Nephron progenitor cell (in vitro differentiated cells): ENCODE results near the gene SIK3.
"Not testable (repeated sequence)": the region's sequence is repeated elsewhere in the genome, so short reads cannot be mapped to it uniquely, and the experiment has no call there.

Experiments used
- DNase-seq: peaks from one replicate; pipeline ENCODE4 v3.0.0; 2021
- H3K27ac Mint-ChIP-seq: 2 replicates; pipeline ENCODE4 v1.8.0; 2021; ENCODE audit warnings: mild to moderate bottlenecking, moderate library complexity, mixed read lengths
- H3K27me3 Mint-ChIP-seq: 2 replicates; pipeline ENCODE4 v1.8.0; 2021; ENCODE audit warnings: mild to moderate bottlenecking, low read depth, mixed read lengths; ENCODE audit not compliant: poor library complexity
- H3K36me3 Mint-ChIP-seq: 2 replicates; pipeline ENCODE4 v1.8.0; 2021; ENCODE audit warnings: low read depth, mixed read lengths
- H3K4me1 Mint-ChIP-seq: 2 replicates; pipeline ENCODE4 v1.8.0; 2021; ENCODE audit warnings: mixed read lengths
- H3K4me3 Mint-ChIP-seq: 2 replicates; pipeline ENCODE4 v1.8.0; 2021; ENCODE audit warnings: mild to moderate bottlenecking, moderate library complexity, mixed read lengths
- H3K9me3 Mint-ChIP-seq: 2 replicates; pipeline ENCODE4 v1.8.0; 2021; ENCODE audit warnings: mild to moderate bottlenecking, moderate library complexity, mixed read lengths
- CTCF ChIP-seq: fragments of 200-600 bp; sonication (generic); IDR thresholded peaks from 2 replicates; pipeline ENCODE4 v1.5.0; 2021; ENCODE audit warnings: antibody characterized with exemption

SIK3 gene

GRCh38 chr11:117127171-117127901 is 29.1 kb upstream of the SIK3 start:
- Mint-ChIP-seq H3K4me3 (no peak overlapping the region), H3K36me3 (no peaks in the 10 kb centered on the region), H3K27ac (no peak overlapping the region), H3K4me1 (no peaks in the 10 kb centered on the region), H3K9me3 (no peaks in the 10 kb centered on the region), H3K27me3 (peaks cover 48% of the 10 kb centered on the region)
- TF ChIP-seq CTCF: no peak
- DNase-seq: no peak

- Mint-ChIP-seq H3K27ac (no peak overlapping the region), H3K27me3 (peaks cover 43% of the 10 kb centered on the region), H3K9me3 (no peaks in the 10 kb centered on the region), H3K4me3 (no peak overlapping the region), H3K36me3 (no peaks in the 10 kb centered on the region), H3K4me1 (no peaks in the 10 kb centered on the region)
- TF ChIP-seq CTCF: no peak
- DNase-seq: no peak
Observed at GRCh38 chr11:117126223-117126965, 28.2 kb upstream of the SIK3 start.

- no peak for DNase-seq
- Mint-ChIP-seq H3K27ac (no peak overlapping the region), H3K4me1 (no peaks in the 10 kb centered on the region), H3K36me3 (no peaks in the 10 kb centered on the region), H3K27me3 (peaks cover 36% of the 10 kb centered on the region), H3K9me3 (no peaks in the 10 kb centered on the region), H3K4me3 (no peak overlapping the region)
- no peak for TF ChIP-seq CTCF
Observed at GRCh38 chr11:117122556-117122955, 24.3 kb upstream of the SIK3 start.

GRCh38 chr11:117121176-117121575 is 22.9 kb upstream of the SIK3 start:
- peaks cover 22% of the 10 kb centered on the region for H3K27me3 Mint-ChIP-seq
- H3K9me3 Mint-ChIP-seq: no peaks in the 10 kb centered on the region
- H3K36me3 Mint-ChIP-seq: no peaks in the 10 kb centered on the region
- no peaks in the 10 kb centered on the region for H3K4me1 Mint-ChIP-seq
- H3K4me3 Mint-ChIP-seq: no peak overlapping the region
- DNase-seq: no peak
- TF ChIP-seq CTCF: no peak
- no peak overlapping the region for H3K27ac Mint-ChIP-seq

GRCh38 chr11:117117681-117118080 is 19.5 kb upstream of the SIK3 start:
- Mint-ChIP-seq H3K27ac (no peak overlapping the region), H3K27me3 (peaks cover 6% of the 10 kb centered on the region), H3K4me1 (no peaks in the 10 kb centered on the region), H3K9me3 (no peaks in the 10 kb centered on the region), H3K4me3 (no peak overlapping the region), H3K36me3 (no peaks in the 10 kb centered on the region)
- TF ChIP-seq CTCF: no peak
- DNase-seq: no peak

GRCh38 chr11:117112939-117113338 is 14.7 kb upstream of the SIK3 start:
- not testable (repeated sequence) for H3K27me3 Mint-ChIP-seq, H3K4me1 Mint-ChIP-seq, H3K4me3 Mint-ChIP-seq, H3K27ac Mint-ChIP-seq, H3K36me3 Mint-ChIP-seq, DNase-seq
- peaks cover 18% of the 10 kb centered on the region for H3K9me3 Mint-ChIP-seq

- H3K27me3 Mint-ChIP-seq, H3K4me1 Mint-ChIP-seq, H3K36me3 Mint-ChIP-seq, H3K27ac Mint-ChIP-seq, DNase-seq, H3K4me3 Mint-ChIP-seq: not testable (repeated sequence)
- H3K9me3 Mint-ChIP-seq: peaks cover 18% of the 10 kb centered on the region
Observed at GRCh38 chr11:117112497-117112896, 14.3 kb upstream of the SIK3 start.
